TTC549 (cell line): ENCODE data around the gene CNTNAP2.

ENCODE experiments used
- FAIRE-seq: peaks from 2 replicates; lab custom pipeline; 2012; peaks lifted over from hg19 to GRCh38; lab: Jason Lieb, UNC

Gene CNTNAP2

GRCh38 chr7:147497246-147497645, 1380.6 kb downstream of the CNTNAP2 start:
- no peak for FAIRE-seq

- no peak for FAIRE-seq
Observed at GRCh38 chr7:147498081-147498480, 1381.5 kb downstream of the CNTNAP2 start.

- FAIRE-seq: no peak
Observed at GRCh38 chr7:147509035-147509501, 1392.5 kb downstream of the CNTNAP2 start.

GRCh38 chr7:147509541-147510200, 1393.1 kb downstream of the CNTNAP2 start:
- FAIRE-seq: no peak

- FAIRE-seq: no peak
Observed at GRCh38 chr7:147510201-147510542, 1393.6 kb downstream of the CNTNAP2 start.

GRCh38 chr7:147510923-147511322, 1394.3 kb downstream of the CNTNAP2 start:
- no peak for FAIRE-seq

- FAIRE-seq: no peak
Observed at GRCh38 chr7:147513451-147513850, 1396.8 kb downstream of the CNTNAP2 start.

GRCh38 chr7:147516391-147516790, 1399.8 kb downstream of the CNTNAP2 start:
- no peak for FAIRE-seq

- no peak for FAIRE-seq
Observed at GRCh38 chr7:147519062-147519461, 1402.5 kb downstream of the CNTNAP2 start.

- FAIRE-seq: no peak
Observed at GRCh38 chr7:147523056-147523455, 1406.5 kb downstream of the CNTNAP2 start.

GRCh38 chr7:147524726-147525250, 1408.2 kb downstream of the CNTNAP2 start:
- no peak for FAIRE-seq

- FAIRE-seq: no peak
Observed at GRCh38 chr7:147525325-147525724, 1408.7 kb downstream of the CNTNAP2 start.

GRCh38 chr7:147535701-147536111, 1419.1 kb downstream of the CNTNAP2 start:
- FAIRE-seq: no peak

GRCh38 chr7:147539685-147540084, 1423.1 kb downstream of the CNTNAP2 start:
- no peak for FAIRE-seq

- FAIRE-seq: no peak
Observed at GRCh38 chr7:147540743-147541142, 1424.1 kb downstream of the CNTNAP2 start.

GRCh38 chr7:147541261-147541660, 1424.7 kb downstream of the CNTNAP2 start:
- no peak for FAIRE-seq

GRCh38 chr7:147547252-147547897, 1430.8 kb downstream of the CNTNAP2 start:
- no peak for FAIRE-seq

- no peak for FAIRE-seq
Observed at GRCh38 chr7:147556317-147556716, 1439.7 kb downstream of the CNTNAP2 start.

- no peak for FAIRE-seq
Observed at GRCh38 chr7:147563669-147564068, 1447.1 kb downstream of the CNTNAP2 start.

- FAIRE-seq: no peak
Observed at GRCh38 chr7:147564786-147565476, 1448.3 kb downstream of the CNTNAP2 start.

GRCh38 chr7:147567043-147567442, 1450.4 kb downstream of the CNTNAP2 start:
- FAIRE-seq: no peak

GRCh38 chr7:147569116-147569913, 1452.7 kb downstream of the CNTNAP2 start:
- FAIRE-seq: no peak
